Gastrocnemius medialis (tissue), 4 donors: ENCODE measurements around the gene MRLN.

Source experiments
- POLR2A ChIP-seq, 2 donors: fragments of 450-650 bp; IDR thresholded peaks; one replicate each; pipeline ENCODE4 v1.6.1; 2017; ENCODE audit warnings: antibody characterized with exemption in 2 of 2, mild to moderate bottlenecking in 2 of 2, moderate library complexity in 2 of 2
- TF ChIP-seq, protein P1 (sequence below), 5 experiments: fragments of 450-650 bp in 3 of 5; fragments of 200-600 bp in 2 of 5; sonication (generic) in 2 of 5; IDR thresholded peaks in 4 of 5; conservative IDR thresholded peaks in 1 of 5; 1 replicate in 4 of 5; 2 replicates in 1 of 5; pipeline ENCODE4 v1.5.1; 2016 to 2019; ENCODE audit warnings: antibody characterized with exemption in 5 of 5, mild to moderate bottlenecking in 3 of 5, moderate library complexity in 3 of 5

- TF ChIP-seq POLR2A (IDR thresholded peaks at IDR 0.05), result no peak
- TF ChIP-seq, protein P1, sequence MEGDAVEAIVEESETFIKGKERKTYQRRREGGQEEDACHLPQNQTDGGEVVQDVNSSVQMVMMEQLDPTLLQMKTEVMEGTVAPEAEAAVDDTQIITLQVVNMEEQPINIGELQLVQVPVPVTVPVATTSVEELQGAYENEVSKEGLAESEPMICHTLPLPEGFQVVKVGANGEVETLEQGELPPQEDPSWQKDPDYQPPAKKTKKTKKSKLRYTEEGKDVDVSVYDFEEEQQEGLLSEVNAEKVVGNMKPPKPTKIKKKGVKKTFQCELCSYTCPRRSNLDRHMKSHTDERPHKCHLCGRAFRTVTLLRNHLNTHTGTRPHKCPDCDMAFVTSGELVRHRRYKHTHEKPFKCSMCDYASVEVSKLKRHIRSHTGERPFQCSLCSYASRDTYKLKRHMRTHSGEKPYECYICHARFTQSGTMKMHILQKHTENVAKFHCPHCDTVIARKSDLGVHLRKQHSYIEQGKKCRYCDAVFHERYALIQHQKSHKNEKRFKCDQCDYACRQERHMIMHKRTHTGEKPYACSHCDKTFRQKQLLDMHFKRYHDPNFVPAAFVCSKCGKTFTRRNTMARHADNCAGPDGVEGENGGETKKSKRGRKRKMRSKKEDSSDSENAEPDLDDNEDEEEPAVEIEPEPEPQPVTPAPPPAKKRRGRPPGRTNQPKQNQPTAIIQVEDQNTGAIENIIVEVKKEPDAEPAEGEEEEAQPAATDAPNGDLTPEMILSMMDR (IDR thresholded peaks at IDR 0.05 in 4 of 5, conservative IDR thresholded peaks at IDR 0.05 in 1 of 5), result no peak
Observed at GRCh38 chr10:59706851-59707797, 46.1 kb downstream of the MRLN start.
